ENCODE data around the gene NEDD4L.

DNA sequence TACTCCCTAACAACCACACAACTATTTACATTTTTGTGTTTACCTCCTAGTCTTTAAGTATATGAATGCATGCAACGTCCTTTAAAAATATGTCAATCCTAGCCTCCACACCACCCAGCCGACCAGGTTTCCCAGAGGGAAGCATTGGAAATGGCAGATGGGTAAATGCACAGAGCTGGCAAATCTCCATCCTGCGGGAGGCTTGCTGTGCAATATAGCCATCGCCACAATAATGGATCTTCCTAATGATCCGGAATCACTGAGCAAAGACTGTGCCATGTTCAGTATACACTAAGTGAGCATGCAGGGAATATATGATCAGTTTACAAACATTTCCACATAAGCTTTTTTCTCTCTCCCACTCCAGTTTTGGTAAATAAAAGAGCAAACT is 131.8 kb downstream of the NEDD4L start:
- TF ChIP-seq, protein P1, sequence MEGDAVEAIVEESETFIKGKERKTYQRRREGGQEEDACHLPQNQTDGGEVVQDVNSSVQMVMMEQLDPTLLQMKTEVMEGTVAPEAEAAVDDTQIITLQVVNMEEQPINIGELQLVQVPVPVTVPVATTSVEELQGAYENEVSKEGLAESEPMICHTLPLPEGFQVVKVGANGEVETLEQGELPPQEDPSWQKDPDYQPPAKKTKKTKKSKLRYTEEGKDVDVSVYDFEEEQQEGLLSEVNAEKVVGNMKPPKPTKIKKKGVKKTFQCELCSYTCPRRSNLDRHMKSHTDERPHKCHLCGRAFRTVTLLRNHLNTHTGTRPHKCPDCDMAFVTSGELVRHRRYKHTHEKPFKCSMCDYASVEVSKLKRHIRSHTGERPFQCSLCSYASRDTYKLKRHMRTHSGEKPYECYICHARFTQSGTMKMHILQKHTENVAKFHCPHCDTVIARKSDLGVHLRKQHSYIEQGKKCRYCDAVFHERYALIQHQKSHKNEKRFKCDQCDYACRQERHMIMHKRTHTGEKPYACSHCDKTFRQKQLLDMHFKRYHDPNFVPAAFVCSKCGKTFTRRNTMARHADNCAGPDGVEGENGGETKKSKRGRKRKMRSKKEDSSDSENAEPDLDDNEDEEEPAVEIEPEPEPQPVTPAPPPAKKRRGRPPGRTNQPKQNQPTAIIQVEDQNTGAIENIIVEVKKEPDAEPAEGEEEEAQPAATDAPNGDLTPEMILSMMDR (IDR thresholded peaks at IDR 0.05), result no peak
- TF ChIP-seq, protein P2, sequence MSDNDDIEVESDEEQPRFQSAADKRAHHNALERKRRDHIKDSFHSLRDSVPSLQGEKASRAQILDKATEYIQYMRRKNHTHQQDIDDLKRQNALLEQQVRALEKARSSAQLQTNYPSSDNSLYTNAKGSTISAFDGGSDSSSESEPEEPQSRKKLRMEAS (IDR thresholded peaks at IDR 0.05; ENCODE audit: low read depth), result no peak
- TF ChIP-seq, protein P3, sequence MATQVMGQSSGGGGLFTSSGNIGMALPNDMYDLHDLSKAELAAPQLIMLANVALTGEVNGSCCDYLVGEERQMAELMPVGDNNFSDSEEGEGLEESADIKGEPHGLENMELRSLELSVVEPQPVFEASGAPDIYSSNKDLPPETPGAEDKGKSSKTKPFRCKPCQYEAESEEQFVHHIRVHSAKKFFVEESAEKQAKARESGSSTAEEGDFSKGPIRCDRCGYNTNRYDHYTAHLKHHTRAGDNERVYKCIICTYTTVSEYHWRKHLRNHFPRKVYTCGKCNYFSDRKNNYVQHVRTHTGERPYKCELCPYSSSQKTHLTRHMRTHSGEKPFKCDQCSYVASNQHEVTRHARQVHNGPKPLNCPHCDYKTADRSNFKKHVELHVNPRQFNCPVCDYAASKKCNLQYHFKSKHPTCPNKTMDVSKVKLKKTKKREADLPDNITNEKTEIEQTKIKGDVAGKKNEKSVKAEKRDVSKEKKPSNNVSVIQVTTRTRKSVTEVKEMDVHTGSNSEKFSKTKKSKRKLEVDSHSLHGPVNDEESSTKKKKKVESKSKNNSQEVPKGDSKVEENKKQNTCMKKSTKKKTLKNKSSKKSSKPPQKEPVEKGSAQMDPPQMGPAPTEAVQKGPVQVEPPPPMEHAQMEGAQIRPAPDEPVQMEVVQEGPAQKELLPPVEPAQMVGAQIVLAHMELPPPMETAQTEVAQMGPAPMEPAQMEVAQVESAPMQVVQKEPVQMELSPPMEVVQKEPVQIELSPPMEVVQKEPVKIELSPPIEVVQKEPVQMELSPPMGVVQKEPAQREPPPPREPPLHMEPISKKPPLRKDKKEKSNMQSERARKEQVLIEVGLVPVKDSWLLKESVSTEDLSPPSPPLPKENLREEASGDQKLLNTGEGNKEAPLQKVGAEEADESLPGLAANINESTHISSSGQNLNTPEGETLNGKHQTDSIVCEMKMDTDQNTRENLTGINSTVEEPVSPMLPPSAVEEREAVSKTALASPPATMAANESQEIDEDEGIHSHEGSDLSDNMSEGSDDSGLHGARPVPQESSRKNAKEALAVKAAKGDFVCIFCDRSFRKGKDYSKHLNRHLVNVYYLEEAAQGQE (IDR thresholded peaks at IDR 0.05; ENCODE audit: low read depth, low read length), result no peak
- TF ChIP-seq TAF1 (IDR thresholded peaks at IDR 0.05; ENCODE audit: borderline replicate concordance, low read depth, low read length) (no peak), JUND (IDR thresholded peaks at IDR 0.05) (no peak), RAD21 (IDR thresholded peaks at IDR 0.05; ENCODE audit: low read length) (no peak), RCOR1 (IDR thresholded peaks at IDR 0.05; ENCODE audit: low read length) (no peak), POLR2AphosphoS5 (IDR thresholded peaks at IDR 0.05; ENCODE audit: low read depth, low read length) (no peak), TCF12 (IDR thresholded peaks at IDR 0.05) (no peak), EP300 (IDR thresholded peaks at IDR 0.05; ENCODE audit: borderline replicate concordance in 1 of 2, low read depth in 1 of 2, low read length in 1 of 2) (no peak)

Measured in SK-N-SH (cell line).